HepG2 (cell line): Measurements from ENCODE around the gene ESF1. TPM values are rescaled to one million over a fixed set of nuclear protein-coding genes. Genes with fewer than 3 reads are reported as not detected.

Experiments used
- CEBPG ChIP-seq: IDR thresholded peaks from 2 replicates; pipeline ENCODE4 v1.6.1; 2016
- CHD4 ChIP-seq: fragments of 200-600 bp; sonication (generic); IDR thresholded peaks from 2 replicates; pipeline ENCODE4 v1.7.0; 2017; ENCODE audit warnings: mild to moderate bottlenecking, low read length, borderline replicate concordance
- GATAD2A ChIP-seq: IDR thresholded peaks from 2 replicates; pipeline ENCODE4 v1.6.1; 2016
- HCFC1 ChIP-seq: fragments of 150-350 bp; IDR thresholded peaks from 2 replicates; pipeline ENCODE4 v1.6.1; 2014; ENCODE audit warnings: low read depth, low read length
- HHEX ChIP-seq: IDR thresholded peaks from 2 replicates; pipeline ENCODE4 v1.6.1; 2016; ENCODE audit warnings: control low read depth
- MAZ ChIP-seq, 2 experiments: sonication (generic) in 1 of 2; formaldehyde crosslinking in 1 of 2; IDR thresholded peaks; 2 replicates each; pipeline versions ENCODE4 v1.5.0 to v1.6.1; 2012 to 2020; ENCODE audit warnings: low read depth in 2 of 2, mild to moderate bottlenecking in 2 of 2, borderline replicate concordance in 1 of 2, improper control_type of control experiment in 1 of 2, low read length in 1 of 2, missing genetic modification reagents in 1 of 2, moderate library complexity in 1 of 2
- MEIS2 ChIP-seq: sonication (generic); formaldehyde crosslinking; IDR thresholded peaks from 2 replicates; pipeline ENCODE4 v1.9.0; 2021; ENCODE audit warnings: mild to moderate bottlenecking, missing genetic modification reagents
- MIER3 ChIP-seq: IDR thresholded peaks from 2 replicates; pipeline ENCODE4 v1.6.1; 2016; ENCODE audit warnings: missing compliant biosample characterization, borderline replicate concordance
- MLXIP ChIP-seq: sonication (generic); formaldehyde crosslinking; IDR thresholded peaks from 2 replicates; pipeline ENCODE4 v1.9.0; 2021; ENCODE audit warnings: missing genetic modification reagents, borderline replicate concordance
- MTF1 ChIP-seq: sonication (generic); formaldehyde crosslinking; IDR thresholded peaks from 2 replicates; pipeline ENCODE4 v1.5.0; 2020; ENCODE audit warnings: missing genetic modification reagents
- MXD1 ChIP-seq: sonication (generic); formaldehyde crosslinking; IDR thresholded peaks from 2 replicates; pipeline ENCODE4 v1.4.0; 2020; ENCODE audit warnings: mild to moderate bottlenecking, missing genetic modification reagents
- PHB2 ChIP-seq: fragments of 450-650 bp; IDR thresholded peaks from 2 replicates; pipeline ENCODE4 v1.6.1; 2018; ENCODE audit not compliant: partially characterized antibody
- RBAK ChIP-seq: sonication (generic); formaldehyde crosslinking; IDR thresholded peaks from 2 replicates; pipeline ENCODE4 v1.5.1; 2020; ENCODE audit warnings: mild to moderate bottlenecking, missing genetic modification reagents
- RFX5 ChIP-seq: IDR thresholded peaks from 2 replicates; pipeline ENCODE4 v1.6.1; 2011; ENCODE audit warnings: low read depth, low read length, improper control_type of control experiment
- RNF219 ChIP-seq: sonication (generic); formaldehyde crosslinking; IDR thresholded peaks from 2 replicates; pipeline ENCODE4 v1.5.0; 2020; ENCODE audit warnings: mild to moderate bottlenecking, missing genetic modification reagents
- SALL1 ChIP-seq: sonication (generic); formaldehyde crosslinking; IDR thresholded peaks from 2 replicates; pipeline ENCODE4 v1.8.0; 2022; ENCODE audit warnings: mild to moderate bottlenecking, missing genetic modification reagents
- SATB2 ChIP-seq: sonication (generic); formaldehyde crosslinking; IDR thresholded peaks from 2 replicates; pipeline ENCODE4 v1.5.0; 2020; ENCODE audit warnings: missing genetic modification reagents
- SIX1 ChIP-seq: sonication (generic); formaldehyde crosslinking; IDR thresholded peaks from 2 replicates; pipeline ENCODE4 v1.4.0; 2020; ENCODE audit warnings: missing genetic modification reagents, borderline replicate concordance
- TEF ChIP-seq: sonication (generic); formaldehyde crosslinking; IDR thresholded peaks from 2 replicates; pipeline ENCODE4 v1.5.0; 2020; ENCODE audit warnings: missing genetic modification reagents
- TIGD3 ChIP-seq: sonication (generic); formaldehyde crosslinking; IDR thresholded peaks from 2 replicates; pipeline ENCODE4 v1.5.1; 2020; ENCODE audit warnings: mild to moderate bottlenecking, missing genetic modification reagents, borderline replicate concordance
- ZBTB7A ChIP-seq: sonication (generic); formaldehyde crosslinking; IDR thresholded peaks from 2 replicates; pipeline ENCODE4 v1.8.0; 2022; ENCODE audit warnings: mild to moderate bottlenecking, missing genetic modification reagents
- ZFAT ChIP-seq: sonication (generic); formaldehyde crosslinking; conservative IDR thresholded peaks from 2 replicates; pipeline ENCODE4 v1.8.1; 2023; ENCODE audit warnings: missing genetic modification reagents, inconsistent platforms
- ZNF205 ChIP-seq: IDR thresholded peaks from 2 replicates; pipeline ENCODE4 v1.6.1; 2018; ENCODE audit warnings: missing biosample characterization, missing genetic modification reagents
- ZNF331 ChIP-seq: sonication (generic); formaldehyde crosslinking; IDR thresholded peaks from 2 replicates; pipeline ENCODE4 v1.4.0; 2020; ENCODE audit warnings: missing genetic modification reagents
- ZNF333 ChIP-seq: sonication (generic); formaldehyde crosslinking; IDR thresholded peaks from 2 replicates; pipeline ENCODE4 v1.4.0; 2020; ENCODE audit warnings: mild to moderate bottlenecking, missing genetic modification reagents, borderline replicate concordance
- ZNF484 ChIP-seq: sonication (generic); formaldehyde crosslinking; IDR thresholded peaks from 2 replicates; pipeline ENCODE4 v1.5.1; 2020; ENCODE audit warnings: mild to moderate bottlenecking, low read depth, missing genetic modification reagents, borderline replicate concordance
- polyA plus RNA-seq, 8 experiments: library from polyadenylated mRNA; depleted of rRNA in 3 of 8; stranded (reverse) in 7 of 8; unstranded in 1 of 8; fragments of >200 nt; fragmentation: Illumina TruSeq in 4 of 8; extraction: Trizol in 4 of 8; gene quantifications; 2 replicates each; pipeline versions ENCODE4 v1.2.1 to v1.2.3, GENCODE V29; 2011 to 2016; ENCODE audit warnings: low read depth in 4 of 8, missing spikeins in 1 of 8, mixed read lengths in 1 of 8; ENCODE audit not compliant: insufficient read depth in 1 of 8
- total RNA-seq, 5 experiments: library from RNA; depleted of rRNA; stranded (reverse); fragments of >200 nt; fragmentation: Illumina TruSeq; extraction: Trizol; gene quantifications; 2 replicates each; pipeline ENCODE4 v1.2.3, GENCODE V29; 2016; ENCODE audit warnings: low read depth in 1 of 5

Gene ESF1
- total and polyA plus RNA-seq, 2 of the 13 experiments (the other 11 are each of a cell fraction or from before 2014, with no cell fraction given), result 7.3 to 66.9 TPM

DNA sequence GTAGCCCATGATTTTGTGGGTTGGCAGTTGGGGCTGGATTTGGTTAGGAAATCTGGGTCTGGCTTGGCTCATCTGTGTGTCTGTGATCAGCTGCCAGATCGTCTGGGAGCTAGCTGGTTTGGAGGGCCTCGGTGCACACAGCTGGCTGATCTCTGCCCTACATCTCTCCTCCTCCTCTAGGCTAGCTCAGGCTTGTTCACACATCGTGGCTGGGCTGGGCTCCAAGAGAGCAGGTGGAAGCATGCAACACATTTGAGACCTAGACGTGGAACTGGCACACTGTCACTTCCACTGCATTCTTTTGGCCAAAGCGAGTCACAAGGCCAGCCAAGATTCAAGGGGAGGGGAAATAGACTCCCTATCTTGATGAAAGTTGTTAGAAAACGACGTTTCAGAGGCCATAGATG lies 16.0 kb upstream of the ESF1 start (continued):
- TF ChIP-seq PHB2 (no peak), MXD1 (CRISPR knock-in tag) (no peak), TEF (no peak), CHD4 (no peak), ZNF333 (no peak), SALL1 (CRISPR knock-in tag) (peak; percentile 94), ZNF484 (no peak), HCFC1 (no peak), RBAK (CRISPR knock-in tag) (no peak), ZNF331 (CRISPR knock-in tag) (peak; percentile 89), MLXIP (no peak), ZFAT (CRISPR knock-in tag) (no peak), CEBPG (CRISPR knock-in tag) (peak; percentile 45; the same call in 1 of the 2 replicates), HHEX (CRISPR knock-in tag) (no peak), SIX1 (CRISPR knock-in tag) (no peak), MAZ (IDR thresholded peaks at IDR 0.05; ENCODE audit: borderline replicate concordance, low read depth, low read length) (peak; percentile 52; the same call in 1 of the 2 replicates), MAZ (CRISPR knock-in tag; IDR thresholded peaks at IDR 0.05; ENCODE audit: low read depth) (no peak), TIGD3 (CRISPR knock-in tag) (no peak), RFX5 (no peak), SATB2 (CRISPR knock-in tag) (no peak), MTF1 (no peak), MEIS2 (CRISPR knock-in tag) (peak; percentile 46; the same call in 1 of the 2 replicates), ZNF205 (CRISPR knock-in tag) (no peak; the same call in 1 of the 2 replicates), GATAD2A (CRISPR knock-in tag) (peak; percentile 67), ZBTB7A (CRISPR knock-in tag) (no peak), RNF219 (no peak), MIER3 (CRISPR knock-in tag) (0 out of 2 replicates have a peak, but pooled peaks have one; percentile 55)
